Measurements from ENCODE around the gene ADGRD1.
"Not testable (repeated sequence)": the region's sequence is repeated elsewhere in the genome, so short reads cannot be mapped to it uniquely, and the experiment has no call there.

The ADGRD1 gene

GRCh38 chr12:131122631-131123030 is 168.9 kb downstream of the ADGRD1 start:
- H3K4me3 ChIP-seq (replicated peaks; ENCODE audit: low read depth, low read length) = no peak overlapping the region
- DNase-seq (ENCODE audit: low read depth) = no peak
- no peak for TF ChIP-seq CTCF (IDR thresholded peaks at IDR 0.05; ENCODE audit: low read length, missing control alignments)

- no peak overlapping the region for H3K4me3 ChIP-seq (replicated peaks; ENCODE audit: low read depth, low read length)
- no peak for DNase-seq (ENCODE audit: low read depth)
- TF ChIP-seq CTCF (IDR thresholded peaks at IDR 0.05; ENCODE audit: low read length, missing control alignments) = no peak
Measured at GRCh38 chr12:131123817-131124216, 170.1 kb downstream of the ADGRD1 start.

GRCh38 chr12:131124487-131125280 is 171.0 kb downstream of the ADGRD1 start:
- DNase-seq (ENCODE audit: low read depth) = no peak
- H3K4me3 ChIP-seq (replicated peaks; ENCODE audit: low read depth, low read length) = no peak overlapping the region
- no peak for TF ChIP-seq CTCF (IDR thresholded peaks at IDR 0.05; ENCODE audit: low read length, missing control alignments)

GRCh38 chr12:131126662-131127173 is 173.0 kb downstream of the ADGRD1 start:
- TF ChIP-seq CTCF (IDR thresholded peaks at IDR 0.05; ENCODE audit: low read length, missing control alignments) = no peak
- H3K4me3 ChIP-seq (replicated peaks; ENCODE audit: low read depth, low read length) = no peak overlapping the region
- DNase-seq (ENCODE audit: low read depth) = no peak

- no peak overlapping the region for H3K4me3 ChIP-seq (replicated peaks; ENCODE audit: low read depth, low read length)
- no peak for TF ChIP-seq CTCF (IDR thresholded peaks at IDR 0.05; ENCODE audit: low read length, missing control alignments)
- no peak for DNase-seq (ENCODE audit: low read depth)
Measured at GRCh38 chr12:131128556-131128955, 174.8 kb downstream of the ADGRD1 start.

GRCh38 chr12:131128966-131129619 is 175.4 kb downstream of the ADGRD1 start:
- H3K4me3 ChIP-seq (replicated peaks; ENCODE audit: low read depth, low read length); DNase-seq (ENCODE audit: low read depth): not testable (repeated sequence)

GRCh38 chr12:131129839-131130238 is 176.1 kb downstream of the ADGRD1 start:
- DNase-seq (ENCODE audit: low read depth) = no peak

More at GRCh38 chr12:131129839-131130238, 176.1 kb downstream of the ADGRD1 start:
- H3K4me3 ChIP-seq (replicated peaks; ENCODE audit: low read depth, low read length) = no peak overlapping the region
- no peak for TF ChIP-seq CTCF (IDR thresholded peaks at IDR 0.05; ENCODE audit: low read length, missing control alignments)

All from fibroblast of pulmonary artery (primary cell).